Fibroblast of lung (primary cell): ENCODE measurements around the gene GRM4. TPM values are rescaled to one million over a fixed set of nuclear protein-coding genes. Genes with fewer than 3 reads are reported as not detected.

ENCODE experiments used
- DNase-seq, 2 donors: peaks; one replicate each; pipeline versions ENCODE4 v3.0.0 to v3.0.0-alpha.2; 2010; ENCODE audit warnings: low read depth in 2 of 2
- H2AFZ ChIP-seq: 2 replicates; pipeline ENCODE4 v1.5.1; 2012; ENCODE audit warnings: low read length, control low read depth, inconsistent platforms
- H3K27ac ChIP-seq: 2 replicates; pipeline ENCODE4 v1.5.1; 2011; ENCODE audit warnings: low read length, control low read depth; ENCODE audit not compliant: insufficient read depth
- H3K27me3 ChIP-seq: 2 replicates; pipeline ENCODE4 v1.5.1; 2011; ENCODE audit warnings: mild to moderate bottlenecking, low read length; ENCODE audit not compliant: control insufficient read depth, insufficient read depth
- H3K36me3 ChIP-seq: 2 replicates; pipeline ENCODE4 v1.5.1; 2011; ENCODE audit warnings: low read length; ENCODE audit not compliant: control insufficient read depth, insufficient read depth
- H3K4me1 ChIP-seq: 2 replicates; pipeline ENCODE4 v1.5.1; 2011; ENCODE audit warnings: low read length; ENCODE audit not compliant: control insufficient read depth, insufficient read depth; ENCODE audit errors: extremely low read depth
- H3K4me2 ChIP-seq: 2 replicates; pipeline ENCODE4 v1.5.1; 2011; ENCODE audit warnings: low read length, control low read depth; ENCODE audit not compliant: insufficient read depth; ENCODE audit errors: extremely low read depth
- H3K4me3 ChIP-seq, 4 experiments: fragments of 200-600 bp in 1 of 4; sonication (generic) in 1 of 4; replicated peaks in 1 of 4; 2 replicates each; pipeline ENCODE4 v1.5.1; 2011 to 2016; ENCODE audit warnings: low read length in 4 of 4, low read depth in 3 of 4, mild to moderate bottlenecking in 3 of 4, control low read depth in 2 of 4, inconsistent platforms in 1 of 4, mixed read lengths in 1 of 4; ENCODE audit not compliant: insufficient read depth in 1 of 4; ENCODE audit errors: control extremely low read depth in 1 of 4
- H3K79me2 ChIP-seq: 2 replicates; pipeline ENCODE4 v1.5.1; 2012; ENCODE audit warnings: mild to moderate bottlenecking, low read length, inconsistent platforms; ENCODE audit not compliant: control insufficient read depth, insufficient read depth
- H3K9ac ChIP-seq: 2 replicates; pipeline ENCODE4 v1.5.1; 2011; ENCODE audit warnings: mild to moderate bottlenecking, low read length, control low read depth; ENCODE audit not compliant: insufficient read depth
- H3K9me3 ChIP-seq: 2 replicates; pipeline ENCODE4 v1.5.1; 2012; ENCODE audit warnings: low read depth, low read length; ENCODE audit not compliant: control insufficient read depth, insufficient read depth
- H4K20me1 ChIP-seq: 2 replicates; pipeline ENCODE4 v1.5.1; 2011; ENCODE audit warnings: low read length; ENCODE audit not compliant: control insufficient read depth, insufficient read depth; ENCODE audit errors: extremely low read depth
- CTCF ChIP-seq, 2 donors: IDR thresholded peaks in 1 of 2; conservative IDR thresholded peaks in 1 of 2; 1 replicate in 1 of 2; 2 replicates in 1 of 2; pipeline ENCODE4 v1.5.1; 2011 to 2012; ENCODE audit warnings: low read length in 2 of 2, control low read depth in 1 of 2, inconsistent platforms in 1 of 2, low read depth in 1 of 2, mild to moderate bottlenecking in 1 of 2
- EZH2 ChIP-seq: IDR thresholded peaks from 2 replicates; pipeline ENCODE4 v1.5.1; 2012; ENCODE audit warnings: low read length, control low read depth, mild to moderate bottlenecking; ENCODE audit errors: missing control alignments
- polyA plus RNA-seq, 2 donors: library from polyadenylated mRNA; depleted of rRNA in 1 of 2; stranded (reverse) in 1 of 2; unstranded in 1 of 2; fragments of >200 nt; gene quantifications; 2 replicates each; pipeline ENCODE4 v1.2.1, GENCODE V29; 2011 to 2012; ENCODE audit warnings: missing spikeins in 1 of 2
- total RNA-seq: library from RNA; depleted of rRNA; stranded (reverse); fragments of >200 nt; gene quantifications from 2 replicates; pipeline ENCODE4 v1.2.1, GENCODE V29; 2014

The GRM4 gene
- total and polyA plus RNA-seq, 2 donors (not counting 1 experiment from before 2014, with no cell fraction given) = under 0.01 TPM; not detected in 1

GRCh38 chr6:34071136-34071883 lies 74.6 kb downstream of the GRM4 start:
- TF ChIP-seq EZH2 = no peak
- TF ChIP-seq CTCF (conservative IDR thresholded peaks at IDR 0.05 in 1 of 2, IDR thresholded peaks at IDR 0.05 in 1 of 2; ENCODE audit: low read depth in 1 of 2, low read length in 2 of 2) = no peak
- Histone ChIP-seq H3K27me3 (peaks cover 4% of the 10 kb centered on the region), H3K4me2 (no peak overlapping the region), H3K27ac (no peak overlapping the region), H3K79me2 (no peaks in the 10 kb centered on the region), H4K20me1 (no peaks in the 10 kb centered on the region), H3K9ac (no peak overlapping the region), H3K4me1 (no peaks in the 10 kb centered on the region), H2AFZ (no peak overlapping the region), H3K4me3 (no peak overlapping the region), H3K9me3 (no peaks in the 10 kb centered on the region), H3K36me3 (no peaks in the 10 kb centered on the region)
- no peak for DNase-seq

GRCh38 chr6:34070315-34071135 lies 75.4 kb downstream of the GRM4 start:
- Histone ChIP-seq H3K27ac (no peak overlapping the region), H3K4me3 (no peak overlapping the region), H3K9ac (no peak overlapping the region), H3K27me3 (peaks cover 8% of the 10 kb centered on the region), H3K36me3 (no peaks in the 10 kb centered on the region), H3K4me1 (no peaks in the 10 kb centered on the region), H4K20me1 (no peaks in the 10 kb centered on the region), H3K79me2 (no peaks in the 10 kb centered on the region), H2AFZ (no peak overlapping the region), H3K4me2 (no peak overlapping the region), H3K9me3 (no peaks in the 10 kb centered on the region)
- no peak for DNase-seq
- TF ChIP-seq CTCF (conservative IDR thresholded peaks at IDR 0.05 in 1 of 2, IDR thresholded peaks at IDR 0.05 in 1 of 2; ENCODE audit: low read depth in 1 of 2, low read length in 2 of 2) (no peak), EZH2 (no peak)

- H3K4me2 ChIP-seq = no peak overlapping the region
- no peak for DNase-seq
- no peak overlapping the region for H3K4me3 ChIP-seq
- H3K79me2 ChIP-seq = no peaks in the 10 kb centered on the region
- TF ChIP-seq CTCF (conservative IDR thresholded peaks at IDR 0.05 in 1 of 2, IDR thresholded peaks at IDR 0.05 in 1 of 2; ENCODE audit: low read depth in 1 of 2, low read length in 2 of 2) (no peak), EZH2 (no peak)
- no peak overlapping the region for H2AFZ ChIP-seq
- no peaks in the 10 kb centered on the region for H3K36me3 ChIP-seq
- H3K27ac ChIP-seq = no peak overlapping the region
- no peaks in the 10 kb centered on the region for H3K4me1 ChIP-seq
- H3K9ac ChIP-seq = no peak overlapping the region
- no peaks in the 10 kb centered on the region for H3K9me3 ChIP-seq
- no peaks in the 10 kb centered on the region for H4K20me1 ChIP-seq
- peaks cover 19% of the 10 kb centered on the region for H3K27me3 ChIP-seq
Observed at GRCh38 chr6:34068462-34069044, 77.3 kb downstream of the GRM4 start.
